Measurements from ENCODE around the gene MED27.

- no peak for TF ChIP-seq CTCF (conservative IDR thresholded peaks at IDR 0.05)
- TF ChIP-seq ZFX (IDR thresholded peaks at IDR 0.05): no peak
These were observed 13.2 kb downstream of the MED27 start for GRCh38 chr9:132066511-132066910.

Data from C4-2B (cell line).